HG02588 (cell line): ENCODE results near the gene LYRM4.
"Not testable (repeated sequence)": the region's sequence is repeated elsewhere in the genome, so short reads cannot be mapped to it uniquely, and the experiment has no call there.

Experiments used
- ATAC-seq: cut with Tn5 transposase; IDR thresholded peaks from one replicate; pipeline ENCODE4 v1.9.1; 2021; ENCODE audit warnings: mild to moderate bottlenecking, moderate library complexity; ENCODE audit not compliant: unreplicated experiment

Gene LYRM4

DNA sequence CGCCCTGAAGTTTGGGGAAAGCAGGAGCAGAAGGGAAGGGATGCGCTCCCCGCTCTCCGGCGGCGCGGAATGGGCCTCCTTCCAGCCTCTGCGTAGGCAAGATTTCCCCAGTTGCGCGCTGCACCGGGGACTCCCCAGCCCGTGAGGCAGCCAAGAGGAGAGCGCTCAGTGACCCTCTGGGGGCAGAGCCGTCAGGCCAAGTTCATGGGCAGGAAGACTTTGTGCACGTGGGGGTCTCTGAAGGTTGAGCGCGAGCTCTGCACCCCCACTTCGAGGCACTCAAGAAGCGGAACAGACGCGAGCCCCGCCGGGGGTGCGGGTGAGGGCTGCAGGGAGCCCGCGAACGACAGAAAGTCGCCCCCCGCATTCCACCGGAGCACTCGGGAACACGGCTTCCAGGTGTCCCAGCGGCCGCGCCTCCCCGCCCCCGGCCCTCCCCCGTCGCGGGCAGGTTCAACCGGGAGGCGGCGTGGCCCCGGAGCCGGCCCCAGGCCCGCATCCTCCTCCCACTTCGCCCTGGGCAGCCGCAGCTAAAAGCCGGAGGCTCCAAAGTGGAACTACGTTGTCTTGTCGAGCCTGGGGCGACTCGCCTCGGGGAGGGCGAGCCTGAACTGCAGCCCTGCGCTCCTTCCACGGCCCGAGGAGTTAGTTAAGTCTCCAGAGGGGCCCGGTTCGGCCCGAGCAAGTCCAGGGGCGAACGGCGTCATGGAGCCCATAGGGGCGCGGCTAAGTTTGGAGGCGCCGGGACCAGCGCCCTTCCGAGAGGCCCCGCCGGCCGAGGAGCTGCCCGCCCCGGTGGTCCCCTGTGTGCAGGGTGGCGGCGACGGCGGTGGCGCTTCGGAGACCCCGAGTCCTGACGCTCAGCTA lies 175.7 kb downstream of the LYRM4 start, which contains the start of gene PPP1R3G:
PPP1R3G (plus strand) TSS at position 561 of the 867 bp plus-strand sequence; CDS start at position 706, 145 bp downstream.
- peak; percentile 53 for ATAC-seq

DNA sequence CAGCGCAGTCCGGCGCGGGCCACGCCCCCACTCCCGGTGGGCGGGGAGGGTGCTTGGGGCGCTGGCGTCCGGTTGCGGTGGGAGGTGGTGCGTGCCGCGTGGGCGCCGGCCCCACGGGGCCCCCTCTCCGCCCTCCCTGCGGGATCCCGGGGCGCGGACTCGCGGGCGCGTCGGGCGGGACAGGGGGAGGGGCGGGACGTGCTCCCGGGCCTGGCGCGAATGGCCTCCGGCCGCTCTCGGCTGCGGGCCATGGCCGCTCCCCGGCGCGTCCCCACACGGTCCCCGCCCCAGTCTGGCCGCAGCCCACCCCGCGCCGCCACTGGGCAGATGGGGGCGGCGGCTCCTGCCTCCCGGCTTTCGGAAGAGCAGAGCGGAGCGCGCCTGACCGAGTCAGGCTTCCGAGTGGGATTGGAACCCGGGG lies 176.4 kb downstream of the LYRM4 start:
- peak; percentile 36 for ATAC-seq

GRCh38 chr6:5083813-5084359 lies 176.9 kb downstream of the LYRM4 start:
- ATAC-seq: no peak

GRCh38 chr6:5083307-5083583 lies 177.5 kb downstream of the LYRM4 start:
- ATAC-seq: no peak

DNA sequence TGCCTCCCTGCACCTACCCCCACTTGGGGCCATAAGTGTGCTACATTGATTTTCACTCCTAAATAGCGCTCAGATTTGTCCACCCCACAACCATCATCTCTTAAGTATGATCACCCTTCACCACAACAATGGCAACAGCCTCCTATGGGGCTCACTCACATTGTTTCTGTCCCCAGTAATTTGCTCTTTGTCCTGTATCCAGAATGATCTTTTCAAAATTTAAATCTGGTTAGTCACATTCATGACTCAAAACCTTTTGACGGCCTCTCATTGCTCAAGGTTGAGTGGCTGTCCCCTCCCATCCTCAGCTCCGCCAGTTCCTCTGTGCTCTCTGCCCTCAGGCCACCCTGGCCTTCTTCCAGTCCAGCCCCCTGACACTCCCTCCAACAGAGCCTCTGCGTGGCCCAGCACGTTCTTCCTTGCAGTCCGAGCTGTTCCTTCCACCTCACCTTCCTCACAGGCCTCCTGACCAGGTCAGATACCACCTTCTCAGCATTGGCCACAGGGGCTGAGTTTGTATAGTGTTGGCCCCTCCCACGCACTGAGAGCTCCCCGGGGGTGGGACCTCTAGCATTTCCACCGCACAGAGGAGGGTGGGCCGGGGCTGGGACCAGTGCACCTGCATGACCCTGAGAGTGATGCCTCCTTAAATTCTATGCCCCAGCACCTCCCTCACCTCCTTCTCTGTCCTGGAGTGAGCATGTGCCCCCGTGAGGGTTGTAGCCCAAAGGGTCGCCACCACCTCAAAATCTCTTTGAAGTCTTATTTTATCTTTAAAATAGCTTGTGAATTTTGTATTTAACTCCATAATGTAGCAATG lies 178.1 kb downstream of the LYRM4 start:
- ATAC-seq: no peak

- no peak for ATAC-seq
Observed at GRCh38 chr6:5081955-5082354, 178.8 kb downstream of the LYRM4 start.

DNA sequence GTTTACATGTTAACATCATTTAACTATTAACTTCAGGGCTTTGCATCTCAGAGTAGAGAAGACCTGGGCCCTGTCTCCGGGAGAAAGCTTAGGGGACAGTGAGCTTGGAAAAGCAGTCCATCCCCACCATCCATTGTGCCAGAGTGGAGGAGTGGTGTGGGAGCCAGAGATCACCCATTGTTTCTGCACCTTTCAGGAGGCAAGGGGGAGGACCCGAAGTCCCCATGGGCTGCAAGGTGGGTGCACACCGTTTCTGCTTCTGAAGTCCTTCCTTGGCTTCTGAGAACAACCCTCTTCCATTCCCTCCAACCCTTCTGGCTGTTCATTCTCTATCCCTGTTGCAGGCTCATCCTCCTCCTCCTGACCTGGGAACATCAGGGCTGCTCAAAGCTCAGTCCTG lies 179.6 kb downstream of the LYRM4 start:
- ATAC-seq: no peak

GRCh38 chr6:5080574-5080973 lies 180.2 kb downstream of the LYRM4 start:
- ATAC-seq: no peak

- no peak for ATAC-seq
Observed at GRCh38 chr6:5079692-5080091, 181.1 kb downstream of the LYRM4 start.

- ATAC-seq: no peak
Observed at GRCh38 chr6:5078121-5078669, 182.6 kb downstream of the LYRM4 start.

DNA sequence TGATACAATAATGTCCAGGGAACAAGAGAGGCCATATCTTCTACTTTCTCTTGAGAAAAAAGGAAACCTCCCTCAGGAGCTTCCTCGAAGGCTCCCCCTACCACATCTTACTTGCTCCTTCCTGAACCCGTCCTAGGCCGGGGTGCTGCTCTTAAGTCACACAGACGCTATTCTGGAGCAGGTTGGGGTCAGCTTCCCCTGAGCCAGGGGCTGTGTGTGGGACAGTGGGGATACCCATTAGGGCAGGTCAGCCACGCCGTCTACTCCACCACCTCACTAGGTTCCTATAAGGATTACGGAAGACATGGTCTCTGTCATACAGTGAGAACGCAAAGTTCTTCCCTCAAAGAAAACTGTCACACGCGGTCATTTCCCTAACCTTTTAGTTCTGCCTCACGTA lies 183.8 kb downstream of the LYRM4 start:
- no peak for ATAC-seq

- no peak for ATAC-seq
Observed at GRCh38 chr6:5073992-5074391, 186.8 kb downstream of the LYRM4 start.

DNA sequence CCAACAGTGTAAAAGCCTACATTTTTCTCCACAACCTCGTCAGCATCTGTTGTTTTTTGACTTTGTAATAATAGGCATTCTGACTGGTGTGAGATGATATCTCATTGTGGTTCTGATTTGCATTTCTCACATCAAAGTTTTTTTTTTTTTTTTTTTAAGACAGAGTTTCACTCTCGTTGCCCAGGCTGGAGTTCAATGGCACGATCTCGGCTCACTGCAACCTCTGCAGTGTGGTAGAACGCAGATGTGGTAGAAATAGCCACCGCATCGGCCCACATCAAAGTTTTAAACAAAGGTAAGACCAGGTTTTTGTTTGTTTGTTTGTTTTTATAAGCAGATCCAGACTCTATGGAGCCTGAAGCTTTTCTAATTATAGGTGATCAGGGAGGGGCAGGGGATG lies 188.3 kb downstream of the LYRM4 start:
- ATAC-seq: no peak

GRCh38 chr6:5071216-5071615 lies 189.5 kb downstream of the LYRM4 start:
- no peak for ATAC-seq

DNA sequence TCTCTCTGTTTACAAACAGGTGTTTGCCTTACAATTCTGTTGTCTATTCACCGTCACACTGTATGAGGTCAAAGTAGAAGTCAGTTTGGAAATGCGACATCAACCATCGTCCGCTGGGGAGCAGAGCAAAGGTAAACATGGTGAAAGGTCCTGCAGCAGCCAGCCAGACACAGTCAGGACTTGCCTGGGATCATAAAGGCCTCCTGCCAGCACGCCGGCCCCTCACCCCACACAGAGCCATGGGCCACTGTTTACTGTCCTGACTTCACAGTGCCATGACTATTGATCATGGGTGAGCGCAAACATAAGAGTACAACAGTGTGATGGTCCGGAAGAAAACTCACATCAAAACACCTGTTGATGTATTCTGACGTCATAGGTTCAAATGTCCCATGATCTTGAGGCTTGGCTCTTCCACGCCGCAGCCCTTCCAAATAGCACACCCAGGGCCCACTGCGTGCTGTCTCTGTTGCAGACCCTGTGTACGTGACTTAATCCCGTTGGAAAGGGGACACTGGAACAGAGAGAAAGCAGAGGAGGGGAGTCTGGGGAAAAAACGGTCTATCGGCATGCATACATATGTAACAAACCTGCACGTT lies 192.5 kb downstream of the LYRM4 start:
- ATAC-seq: no peak

- ATAC-seq: no peak
Observed at GRCh38 chr6:5067305-5067704, 193.4 kb downstream of the LYRM4 start.

- ATAC-seq: no peak
Observed at GRCh38 chr6:5066456-5067093, 194.2 kb downstream of the LYRM4 start.

GRCh38 chr6:5063617-5064016 lies 197.1 kb downstream of the LYRM4 start:
- ATAC-seq: no peak

GRCh38 chr6:5061152-5061551 lies 199.6 kb downstream of the LYRM4 start:
- no peak for ATAC-seq

- not testable (repeated sequence) for ATAC-seq
Observed at GRCh38 chr6:5060439-5060838, 200.3 kb downstream of the LYRM4 start.
